Stomach (tissue), 9 donors: ENCODE data around the gene LHFPL6. TPM values are rescaled to one million over a fixed set of nuclear protein-coding genes. Genes with fewer than 3 reads are reported as not detected.

Experiments
- DNase-seq, 2 donors: peaks; one replicate each; pipeline versions ENCODE4 v3.0.0 to v3.0.0-alpha.2; 2013 to 2019
- H3K27ac ChIP-seq, 5 donors: fragments of 200-600 bp in 4 of 5; sonication (generic) in 4 of 5; one replicate each; pipeline ENCODE4 v1.5.1; 2013 to 2019; ENCODE audit warnings: mild to moderate bottlenecking in 1 of 5, moderate library complexity in 1 of 5
- H3K27me3 ChIP-seq, 3 donors: fragments of 200-600 bp; sonication (generic); one replicate each; pipeline ENCODE4 v1.5.1; 2017 to 2019; ENCODE audit warnings: mixed run types in 1 of 3
- H3K36me3 ChIP-seq, 4 donors: fragments of 200-600 bp; sonication (generic); 1 replicate in 3 of 4; 2 replicates in 1 of 4; pipeline ENCODE4 v1.5.1; 2016 to 2019
- H3K4me1 ChIP-seq, 4 donors: fragments of 200-600 bp; sonication (generic); one replicate each; pipeline ENCODE4 v1.5.1; 2016 to 2019
- H3K4me3 ChIP-seq, 4 donors: fragments of 200-600 bp; sonication (generic) in 3 of 4; one replicate each; pipeline ENCODE4 v1.5.1; 2016 to 2019; ENCODE audit warnings: mild to moderate bottlenecking in 1 of 4
- H3K9me3 ChIP-seq, 4 donors: fragments of 200-600 bp; sonication (generic); one replicate each; pipeline ENCODE4 v1.5.1; 2016 to 2019
- EP300 ChIP-seq: sonication (generic); formaldehyde crosslinking; IDR thresholded peaks from one replicate; pipeline ENCODE4 v1.6.1; 2017; ENCODE audit warnings: antibody characterized with exemption
- POLR2A ChIP-seq, 4 donors: fragments of 450-650 bp; IDR thresholded peaks; one replicate each; pipeline ENCODE4 v1.6.1; 2016; ENCODE audit warnings: antibody characterized with exemption in 4 of 4, control low read depth in 2 of 4, mild to moderate bottlenecking in 1 of 4, moderate library complexity in 1 of 4
- POLR2AphosphoS5 ChIP-seq, 3 donors: sonication (generic); formaldehyde crosslinking; IDR thresholded peaks; one replicate each; pipeline ENCODE4 v1.6.1; 2016; ENCODE audit warnings: antibody characterized with exemption in 3 of 3
- WGBS, 5 donors: extraction: QIAGEN DNeasy Blood & Tissue Kit in 3 of 5; methylation state at CpG; one replicate each; pipeline versions ENCODE4 v1.1.5 to v1.1.7; 2013 to 2018; 5-methylcytosine and 5-hydroxymethylcytosine counted together
- intact Hi-C: fragments of 100-400 bp; cut with DNase I; formaldehyde crosslinking; loops from one replicate; pipeline ENCODE4 v1.15.1; 2023; ENCODE audit warnings: low total_unique reads
- polyA plus RNA-seq, 3 donors: library from polyadenylated mRNA; stranded (reverse); fragments of 200-250 nt; gene quantifications; one replicate each; pipeline ENCODE4 v1.2.3, GENCODE V29; 2013
- total RNA-seq, 5 donors: library from RNA; depleted of rRNA; stranded (reverse); fragments of >200 nt; gene quantifications; one replicate each; pipeline versions ENCODE4 v1.1.0 to v1.2.3, GENCODE V29; 2014 to 2016
- TF ChIP-seq, protein P1 (sequence below), 7 experiments: fragments of 450-650 bp in 4 of 7; fragments of 200-600 bp in 3 of 7; sonication (generic) in 3 of 7; IDR thresholded peaks; one replicate each; pipeline ENCODE4 v1.5.1; 2016 to 2019; ENCODE audit warnings: antibody characterized with exemption in 7 of 7, control low read depth in 2 of 7, mild to moderate bottlenecking in 1 of 7
- donor health status: healthy with polysubstance abuse.
- donor health status: Bipolar disorder and iron deficiency.
- donor health status: healthy.

LHFPL6 gene
- total and polyA plus RNA-seq, 8 donors, result 4.7 to 53.6 (median 10.9) TPM

DNA sequence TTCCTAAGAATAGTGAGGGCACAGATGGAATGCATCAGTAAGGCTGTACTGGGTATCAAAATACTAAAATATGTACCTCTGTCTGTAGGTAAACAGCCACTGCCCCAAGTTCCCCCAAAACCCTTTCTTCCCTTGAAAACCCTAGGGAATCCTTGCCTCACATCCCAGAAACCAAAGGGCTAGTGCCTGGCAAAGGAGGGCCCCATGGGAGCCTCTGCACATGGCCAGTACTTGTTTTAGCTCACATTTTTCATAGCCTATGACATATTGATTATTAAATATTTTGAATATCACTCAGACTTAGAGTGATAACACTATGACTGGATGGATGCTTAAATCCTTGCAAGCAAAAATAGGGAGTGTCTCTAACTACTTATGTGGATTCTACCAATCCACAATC is 237.1 kb downstream of the LHFPL6 start:
- peaks cover 0 to 20% (median 7%) of the 10 kb centered on the region in 4 donors for H3K4me1 ChIP-seq
- no peaks in the 10 kb centered on the region for H3K36me3 ChIP-seq
- no peaks in the 10 kb centered on the region for H3K27me3 ChIP-seq
- no peak overlapping the region for H3K4me3 ChIP-seq
- H3K9me3 ChIP-seq, result no peaks in the 10 kb centered on the region
- H3K27ac ChIP-seq, result no peak overlapping the region
- DNase-seq, result no peak
- no peak for TF ChIP-seq EP300
- TF ChIP-seq POLR2A (IDR thresholded peaks at IDR 0.05), result no peak
- no peak for TF ChIP-seq POLR2AphosphoS5 (IDR thresholded peaks at IDR 0.05)
- TF ChIP-seq, protein P1, sequence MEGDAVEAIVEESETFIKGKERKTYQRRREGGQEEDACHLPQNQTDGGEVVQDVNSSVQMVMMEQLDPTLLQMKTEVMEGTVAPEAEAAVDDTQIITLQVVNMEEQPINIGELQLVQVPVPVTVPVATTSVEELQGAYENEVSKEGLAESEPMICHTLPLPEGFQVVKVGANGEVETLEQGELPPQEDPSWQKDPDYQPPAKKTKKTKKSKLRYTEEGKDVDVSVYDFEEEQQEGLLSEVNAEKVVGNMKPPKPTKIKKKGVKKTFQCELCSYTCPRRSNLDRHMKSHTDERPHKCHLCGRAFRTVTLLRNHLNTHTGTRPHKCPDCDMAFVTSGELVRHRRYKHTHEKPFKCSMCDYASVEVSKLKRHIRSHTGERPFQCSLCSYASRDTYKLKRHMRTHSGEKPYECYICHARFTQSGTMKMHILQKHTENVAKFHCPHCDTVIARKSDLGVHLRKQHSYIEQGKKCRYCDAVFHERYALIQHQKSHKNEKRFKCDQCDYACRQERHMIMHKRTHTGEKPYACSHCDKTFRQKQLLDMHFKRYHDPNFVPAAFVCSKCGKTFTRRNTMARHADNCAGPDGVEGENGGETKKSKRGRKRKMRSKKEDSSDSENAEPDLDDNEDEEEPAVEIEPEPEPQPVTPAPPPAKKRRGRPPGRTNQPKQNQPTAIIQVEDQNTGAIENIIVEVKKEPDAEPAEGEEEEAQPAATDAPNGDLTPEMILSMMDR (IDR thresholded peaks at IDR 0.05), result no peak
- intact Hi-C loops, result no loop called here

DNA sequence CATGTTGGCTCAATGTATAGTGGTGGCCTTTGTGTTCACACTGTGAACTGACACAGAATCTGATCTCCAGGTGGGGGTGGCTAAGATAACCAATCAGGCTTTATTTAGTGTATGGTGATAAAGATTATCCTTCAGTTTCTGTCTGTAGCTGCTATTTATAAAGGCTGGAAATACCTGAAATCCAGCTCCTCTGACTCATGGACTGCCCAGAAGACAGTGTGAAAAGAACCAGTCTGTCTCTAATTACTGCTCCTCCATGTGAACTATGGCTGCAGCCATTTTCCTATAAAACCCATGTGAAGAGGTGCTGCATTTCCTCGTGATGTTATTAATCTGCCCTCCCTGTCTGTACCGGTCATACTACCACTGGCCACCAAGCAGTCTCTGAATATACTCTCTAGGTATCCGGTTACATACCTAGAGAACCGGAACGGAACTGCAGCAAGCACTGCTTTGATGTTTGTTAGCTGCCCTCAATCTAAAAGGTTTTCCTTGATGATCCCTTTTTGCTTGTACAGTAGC is 238.0 kb downstream of the LHFPL6 start:
- DNase-seq, result peak in 1 of 2 donors; percentile 32
- 29 to 54% (median 44%) methylated on average over 5 of the region's 5 CpGs for WGBS, 5 donors
- TF ChIP-seq, protein P1 (IDR thresholded peaks at IDR 0.05), result no peak
- TF ChIP-seq EP300 (no peak), POLR2A (IDR thresholded peaks at IDR 0.05) (no peak)
- no peaks in the 10 kb centered on the region for H3K36me3 ChIP-seq
- peaks cover 0 to 20% (median 7%) of the 10 kb centered on the region in 4 donors for H3K4me1 ChIP-seq
- H3K27ac ChIP-seq, result no peak overlapping the region
- H3K27me3 ChIP-seq, result no peaks in the 10 kb centered on the region
- no peaks in the 10 kb centered on the region for H3K9me3 ChIP-seq
- intact Hi-C loops, result no loop called here
- H3K4me3 ChIP-seq, result no peak overlapping the region

DNA sequence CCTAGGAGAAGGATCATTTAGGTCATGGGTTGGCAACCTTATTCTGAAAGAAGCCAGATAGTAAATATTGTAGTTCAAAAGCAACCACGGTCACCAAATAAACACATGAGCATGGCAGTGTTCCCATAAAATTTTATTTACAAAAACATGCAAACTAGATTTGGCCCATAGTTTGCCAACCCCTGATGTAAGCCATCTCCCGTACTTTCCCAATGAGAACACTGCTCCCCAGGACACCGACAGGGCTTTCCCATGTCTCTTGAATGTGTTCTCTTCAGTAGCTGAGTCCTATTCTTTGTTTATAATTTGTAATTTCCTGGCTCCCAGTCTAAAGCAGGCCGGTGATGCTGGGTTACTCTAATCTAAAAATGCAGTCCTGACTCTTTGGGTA is 239.6 kb downstream of the LHFPL6 start:
- intact Hi-C loops, result no loop called here
- TF ChIP-seq EP300, result no peak
- no peak for TF ChIP-seq POLR2AphosphoS5 (IDR thresholded peaks at IDR 0.05)
- TF ChIP-seq, protein P1 (IDR thresholded peaks at IDR 0.05), result no peak
- no peak for TF ChIP-seq POLR2A (IDR thresholded peaks at IDR 0.05)
- 41 to 60% (median 52%) methylated on average over 4 of the region's 4 CpGs for WGBS, 5 donors
- H3K9me3 ChIP-seq, result no peaks in the 10 kb centered on the region
- no peaks in the 10 kb centered on the region for H3K27me3 ChIP-seq
- H3K4me3 ChIP-seq, result no peak overlapping the region
- peaks cover 0 to 20% (median 7%) of the 10 kb centered on the region in 4 donors for H3K4me1 ChIP-seq
- DNase-seq, result no peak
- H3K36me3 ChIP-seq, result no peaks in the 10 kb centered on the region
- H3K27ac ChIP-seq, result no peak overlapping the region

DNA sequence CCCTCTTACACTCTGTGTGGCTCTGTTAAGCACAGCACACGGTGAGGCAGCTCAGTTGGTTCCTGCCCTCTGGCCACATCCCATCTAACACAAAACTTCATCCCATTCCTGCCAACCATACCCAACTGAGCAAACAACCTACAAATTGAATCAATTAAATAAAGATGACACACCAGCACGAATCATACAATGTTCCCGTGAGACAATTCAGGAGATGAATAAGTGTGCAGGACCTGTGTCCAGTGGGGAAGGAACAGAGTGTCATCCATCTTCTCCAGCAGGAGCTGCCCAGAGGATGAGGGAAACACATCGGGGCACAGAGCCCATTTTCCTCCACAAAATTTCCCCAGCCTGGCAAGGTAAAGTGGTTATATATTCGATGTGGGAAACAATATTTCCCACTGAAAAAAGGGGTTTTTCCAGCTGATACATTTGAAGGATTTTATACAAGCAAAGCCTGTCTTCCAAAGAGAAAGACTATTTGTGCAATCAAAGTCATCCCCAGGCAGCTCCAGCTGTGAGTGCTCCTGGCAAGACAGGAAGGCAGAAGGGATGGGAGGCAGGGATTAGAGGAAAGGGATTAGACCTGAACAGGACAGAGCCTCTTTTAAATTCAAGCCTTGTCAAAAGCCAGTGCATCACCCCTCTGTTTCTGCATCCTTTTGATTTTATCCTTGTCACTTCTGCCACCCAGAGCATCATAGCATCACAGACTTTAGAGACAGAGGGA is 240.2 kb downstream of the LHFPL6 start:
- whole genome bisulfite sequencing, 5 donors, result 66 to 77% (median 71%) methylated on average over 5 of the region's 5 CpGs

More for the DNA sequence above, 240.2 kb downstream of the LHFPL6 start:
- no peaks in the 10 kb centered on the region for H3K27me3 ChIP-seq
- H3K4me1 ChIP-seq, result peaks cover 0 to 20% (median 7%) of the 10 kb centered on the region in 4 donors
- H3K4me3 ChIP-seq, result no peak overlapping the region
- H3K9me3 ChIP-seq, result no peaks in the 10 kb centered on the region
- DNase-seq, result no peak
- H3K27ac ChIP-seq, result no peak overlapping the region
- H3K36me3 ChIP-seq, result no peaks in the 10 kb centered on the region
- intact Hi-C loops, result no loop called here
- TF ChIP-seq, protein P1 (IDR thresholded peaks at IDR 0.05), result no peak
- TF ChIP-seq EP300 (no peak), POLR2AphosphoS5 (IDR thresholded peaks at IDR 0.05) (no peak), POLR2A (IDR thresholded peaks at IDR 0.05) (no peak)
